GM18909 (cell line): ENCODE measurements around the gene TMEM37.

Source experiments
- ATAC-seq: cut with Tn5 transposase; IDR thresholded peaks from one replicate; pipeline ENCODE4 v1.9.1; 2021; ENCODE audit warnings: mild to moderate bottlenecking; ENCODE audit not compliant: unreplicated experiment, poor library complexity

The TMEM37 gene

GRCh38 chr2:119416299-119416923, 15.2 kb upstream of the TMEM37 start:
- ATAC-seq, result no peak

GRCh38 chr2:119417908-119418307, 13.7 kb upstream of the TMEM37 start:
- no peak for ATAC-seq

- no peak for ATAC-seq
These were observed 12.6 kb upstream of the TMEM37 start for GRCh38 chr2:119419065-119419464.

GRCh38 chr2:119419803-119420508, 11.7 kb upstream of the TMEM37 start:
- no peak for ATAC-seq

- ATAC-seq, result no peak
These were observed 10.3 kb upstream of the TMEM37 start for GRCh38 chr2:119421304-119421703.

GRCh38 chr2:119421741-119422140, 9.9 kb upstream of the TMEM37 start:
- no peak for ATAC-seq

- no peak for ATAC-seq
These were observed 9.1 kb upstream of the TMEM37 start for GRCh38 chr2:119422360-119423107.

- no peak for ATAC-seq
These were observed 8.6 kb upstream of the TMEM37 start for GRCh38 chr2:119423108-119423444.

- no peak for ATAC-seq
These were observed 7.8 kb upstream of the TMEM37 start for GRCh38 chr2:119423811-119424210.

GRCh38 chr2:119424284-119425118, 7.2 kb upstream of the TMEM37 start:
- ATAC-seq, result no peak

- ATAC-seq, result no peak
These were observed 6.6 kb upstream of the TMEM37 start for GRCh38 chr2:119425119-119425405.

GRCh38 chr2:119425620-119426395, 5.8 kb upstream of the TMEM37 start:
- no peak for ATAC-seq

- ATAC-seq, result no peak
These were observed 5.3 kb upstream of the TMEM37 start for GRCh38 chr2:119426396-119426675.

- ATAC-seq, result no peak
These were observed 4.8 kb upstream of the TMEM37 start for GRCh38 chr2:119426801-119427395.

- no peak for ATAC-seq
These were observed 3.9 kb upstream of the TMEM37 start for GRCh38 chr2:119427756-119428155.

GRCh38 chr2:119428488-119429224, 3.0 kb upstream of the TMEM37 start:
- no peak for ATAC-seq

GRCh38 chr2:119429225-119429981, 2.3 kb upstream of the TMEM37 start:
- ATAC-seq, result no peak

- ATAC-seq, result no peak
These were observed 1.6 kb upstream of the TMEM37 start for GRCh38 chr2:119430023-119430498.
